Stomach (tissue), 9 donors: ENCODE data around the gene CENPM. TPM values are rescaled to one million over a fixed set of nuclear protein-coding genes. Genes with fewer than 3 reads are reported as not detected.

Source experiments
- DNase-seq, 2 donors: peaks; one replicate each; pipeline versions ENCODE4 v3.0.0 to v3.0.0-alpha.2; 2013 to 2019
- H3K27ac ChIP-seq, 5 donors: fragments of 200-600 bp in 4 of 5; sonication (generic) in 4 of 5; one replicate each; pipeline ENCODE4 v1.5.1; 2013 to 2019; ENCODE audit warnings: mild to moderate bottlenecking in 1 of 5, moderate library complexity in 1 of 5
- H3K27me3 ChIP-seq, 3 donors: fragments of 200-600 bp; sonication (generic); one replicate each; pipeline ENCODE4 v1.5.1; 2017 to 2019; ENCODE audit warnings: mixed run types in 1 of 3
- H3K36me3 ChIP-seq, 4 donors: fragments of 200-600 bp; sonication (generic); 1 replicate in 3 of 4; 2 replicates in 1 of 4; pipeline ENCODE4 v1.5.1; 2016 to 2019
- H3K4me1 ChIP-seq, 4 donors: fragments of 200-600 bp; sonication (generic); one replicate each; pipeline ENCODE4 v1.5.1; 2016 to 2019
- H3K4me3 ChIP-seq, 4 donors: fragments of 200-600 bp; sonication (generic) in 3 of 4; one replicate each; pipeline ENCODE4 v1.5.1; 2016 to 2019; ENCODE audit warnings: mild to moderate bottlenecking in 1 of 4
- H3K9me3 ChIP-seq, 4 donors: fragments of 200-600 bp; sonication (generic); one replicate each; pipeline ENCODE4 v1.5.1; 2016 to 2019
- EP300 ChIP-seq: sonication (generic); formaldehyde crosslinking; IDR thresholded peaks from one replicate; pipeline ENCODE4 v1.6.1; 2017; ENCODE audit warnings: antibody characterized with exemption
- POLR2A ChIP-seq, 4 donors: fragments of 450-650 bp; IDR thresholded peaks; one replicate each; pipeline ENCODE4 v1.6.1; 2016; ENCODE audit warnings: antibody characterized with exemption in 4 of 4, control low read depth in 2 of 4, mild to moderate bottlenecking in 1 of 4, moderate library complexity in 1 of 4
- POLR2AphosphoS5 ChIP-seq, 3 donors: sonication (generic); formaldehyde crosslinking; IDR thresholded peaks; one replicate each; pipeline ENCODE4 v1.6.1; 2016; ENCODE audit warnings: antibody characterized with exemption in 3 of 3
- WGBS, 5 donors: extraction: QIAGEN DNeasy Blood & Tissue Kit in 3 of 5; methylation state at CpG; one replicate each; pipeline versions ENCODE4 v1.1.5 to v1.1.7; 2013 to 2018; 5-methylcytosine and 5-hydroxymethylcytosine counted together
- intact Hi-C: fragments of 100-400 bp; cut with DNase I; formaldehyde crosslinking; loops from one replicate; pipeline ENCODE4 v1.15.1; 2023; ENCODE audit warnings: low total_unique reads
- polyA plus RNA-seq, 3 donors: library from polyadenylated mRNA; stranded (reverse); fragments of 200-250 nt; gene quantifications; one replicate each; pipeline ENCODE4 v1.2.3, GENCODE V29; 2013
- small RNA-seq, 4 donors: library from RNA; depleted of rRNA; stranded (forward); fragments of <200 nt; gene quantifications; one replicate each; pipeline ENCODE3, GENCODE V24; 2016
- total RNA-seq, 5 donors: library from RNA; depleted of rRNA; stranded (reverse); fragments of >200 nt; gene quantifications; one replicate each; pipeline versions ENCODE4 v1.1.0 to v1.2.3, GENCODE V29; 2014 to 2016
- TF ChIP-seq, protein P1 (sequence below), 7 experiments: fragments of 450-650 bp in 4 of 7; fragments of 200-600 bp in 3 of 7; sonication (generic) in 3 of 7; IDR thresholded peaks; one replicate each; pipeline ENCODE4 v1.5.1; 2016 to 2019; ENCODE audit warnings: antibody characterized with exemption in 7 of 7, control low read depth in 2 of 7, mild to moderate bottlenecking in 1 of 7
- donor health status: healthy with polysubstance abuse.
- donor health status: Bipolar disorder and iron deficiency.
- donor health status: healthy.

Gene CENPM
- total and polyA plus RNA-seq, 8 donors: 6.1 to 64.3 (median 15.8) TPM; not detected in 1

DNA sequence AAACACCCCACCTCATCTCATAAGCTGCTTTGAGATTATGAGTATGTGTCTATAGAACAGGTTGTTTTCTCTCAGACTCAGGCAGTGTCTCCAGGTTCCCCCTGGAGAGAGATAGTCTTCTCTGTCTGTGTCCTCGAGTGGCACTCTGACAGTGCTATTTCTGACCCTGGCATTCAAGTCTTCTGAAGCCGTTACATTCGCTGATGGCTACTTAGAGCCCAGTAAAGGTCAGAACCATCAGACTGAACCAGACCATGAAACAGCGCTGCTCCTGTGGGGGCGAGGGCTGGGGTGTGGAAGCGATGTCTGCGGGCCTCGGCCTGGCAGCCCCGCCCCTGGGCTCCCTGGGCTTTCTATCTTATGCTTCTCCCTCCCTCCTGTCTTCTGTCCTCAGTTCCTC, 55.5 kb downstream of the CENPM start:
- TF ChIP-seq, protein P1, sequence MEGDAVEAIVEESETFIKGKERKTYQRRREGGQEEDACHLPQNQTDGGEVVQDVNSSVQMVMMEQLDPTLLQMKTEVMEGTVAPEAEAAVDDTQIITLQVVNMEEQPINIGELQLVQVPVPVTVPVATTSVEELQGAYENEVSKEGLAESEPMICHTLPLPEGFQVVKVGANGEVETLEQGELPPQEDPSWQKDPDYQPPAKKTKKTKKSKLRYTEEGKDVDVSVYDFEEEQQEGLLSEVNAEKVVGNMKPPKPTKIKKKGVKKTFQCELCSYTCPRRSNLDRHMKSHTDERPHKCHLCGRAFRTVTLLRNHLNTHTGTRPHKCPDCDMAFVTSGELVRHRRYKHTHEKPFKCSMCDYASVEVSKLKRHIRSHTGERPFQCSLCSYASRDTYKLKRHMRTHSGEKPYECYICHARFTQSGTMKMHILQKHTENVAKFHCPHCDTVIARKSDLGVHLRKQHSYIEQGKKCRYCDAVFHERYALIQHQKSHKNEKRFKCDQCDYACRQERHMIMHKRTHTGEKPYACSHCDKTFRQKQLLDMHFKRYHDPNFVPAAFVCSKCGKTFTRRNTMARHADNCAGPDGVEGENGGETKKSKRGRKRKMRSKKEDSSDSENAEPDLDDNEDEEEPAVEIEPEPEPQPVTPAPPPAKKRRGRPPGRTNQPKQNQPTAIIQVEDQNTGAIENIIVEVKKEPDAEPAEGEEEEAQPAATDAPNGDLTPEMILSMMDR (IDR thresholded peaks at IDR 0.05): no peak
- TF ChIP-seq POLR2AphosphoS5 (IDR thresholded peaks at IDR 0.05): no peak
- no peak for TF ChIP-seq POLR2A (IDR thresholded peaks at IDR 0.05)
- no peak for TF ChIP-seq EP300
- intact Hi-C loops: no loop called here
- 92 to 95% (median 92%) methylated on average over 8 to 9 of the region's 9 CpGs for WGBS, 5 donors
- no peak overlapping the region for H3K27ac ChIP-seq
- no peaks in the 10 kb centered on the region for H3K27me3 ChIP-seq
- no peak overlapping the region for H3K4me3 ChIP-seq
- DNase-seq: no peak
- H3K4me1 ChIP-seq: no peaks in the 10 kb centered on the region
- H3K9me3 ChIP-seq: no peaks in the 10 kb centered on the region
- peaks cover 67 to 100% (median 99%) of the 10 kb centered on the region in 4 donors for H3K36me3 ChIP-seq

Small RNA genes within 50 kb of the gene (small RNA-seq; reads per million reads assigned to genes)
- gene MIR33A: 0.30 to 2.1 (median 1.5) reads per million in 4 donors

Other genes starting within 250 kb of the CENPM start
- gene MEI1, start 247.6 kb downstream of the CENPM start, total RNA-seq: 10 to 100 TPM in 1 of 5 donors, 1 to 10 TPM in 2, not detected in 2; 1.7 to 15.2 (median 5.4) TPM
- gene MEI1, start 247.6 kb downstream of the CENPM start, polyA plus RNA-seq: 1 to 10 TPM; 1.6 to 3.7 (median 3.1) TPM
- 10 to 100 TPM in 2 of 5 donors, 1 to 10 TPM in 2, not detected in 1; 4.9 to 16.5 (median 12.1) TPM for gene CCDC134, start 146.5 kb downstream of the CENPM start, total RNA-seq
- 1 to 10 TPM in 2 of 3 donors, not detected in 1; 1.6 to 2.5 TPM for gene CCDC134, start 146.5 kb downstream of the CENPM start, polyA plus RNA-seq
- gene SREBF2, start 114.0 kb downstream of the CENPM start, total RNA-seq: 100 to 1,000 TPM in 1 of 5 donors, 10 to 100 TPM in 4; 41.3 to 159 (median 91.7) TPM
- 10 to 100 TPM; 12.2 to 48.7 (median 29.8) TPM for gene SREBF2, start 114.0 kb downstream of the CENPM start, polyA plus RNA-seq
- not detected for gene SHISA8, start 32.1 kb downstream of the CENPM start, total RNA-seq
- under 1 TPM in 1 of 3 donors, not detected in 2; 0.15 TPM for gene SHISA8, start 32.1 kb downstream of the CENPM start, polyA plus RNA-seq
- under 1 TPM in 2 of 5 donors, not detected in 3; 0.55 to 0.87 TPM for gene TNFRSF13C, start 20.3 kb downstream of the CENPM start, total RNA-seq
- gene TNFRSF13C, start 20.3 kb downstream of the CENPM start, polyA plus RNA-seq: 1 to 10 TPM in 1 of 3 donors, under 1 TPM in 1, not detected in 1; 0.31 to 1.1 TPM
- gene SEPTIN3, start 22.3 kb upstream of the CENPM start, total RNA-seq: 1 to 10 TPM in 1 of 5 donors, under 1 TPM in 1, not detected in 3; 0.72 to 1.1 TPM
- 1 to 10 TPM in 1 of 3 donors, under 1 TPM in 2; 0.61 to 1.4 (median 0.63) TPM for gene SEPTIN3, start 22.3 kb upstream of the CENPM start, polyA plus RNA-seq
- 1 to 10 TPM in 2 of 5 donors, not detected in 3; 3.9 to 4.8 TPM for gene WBP2NL, start 51.6 kb upstream of the CENPM start, total RNA-seq
- gene WBP2NL, start 51.6 kb upstream of the CENPM start, polyA plus RNA-seq: 1 to 10 TPM; 1.2 TPM
- gene NAGA, start 123.7 kb upstream of the CENPM start, total RNA-seq: 10 to 100 TPM in 4 of 5 donors, 1 to 10 TPM in 1; 2.3 to 55.8 (median 24.2) TPM
- gene NAGA, start 123.7 kb upstream of the CENPM start, polyA plus RNA-seq: 1 to 10 TPM; 8.4 to 9.8 (median 9.5) TPM
- 10 to 100 TPM; 12.9 to 30.1 (median 21.6) TPM for gene PHETA2, start 127.1 kb upstream of the CENPM start, total RNA-seq
- gene PHETA2, start 127.1 kb upstream of the CENPM start, polyA plus RNA-seq: 10 to 100 TPM in 2 of 3 donors, 1 to 10 TPM in 1; 8.4 to 21.5 (median 17.3) TPM
- 10 to 100 TPM in 3 of 5 donors, 1 to 10 TPM in 2; 2.9 to 20.7 (median 12.1) TPM for gene SMDT1, start 132.5 kb upstream of the CENPM start, total RNA-seq
- 100 to 1,000 TPM; 101 to 232 (median 104) TPM for gene SMDT1, start 132.5 kb upstream of the CENPM start, polyA plus RNA-seq
- gene NDUFA6, start 143.6 kb upstream of the CENPM start, total RNA-seq: 10 to 100 TPM; 49.4 to 66.3 (median 59.4) TPM
- 100 to 1,000 TPM; 122 to 167 (median 143) TPM for gene NDUFA6, start 143.6 kb upstream of the CENPM start, polyA plus RNA-seq
- 10 to 100 TPM in 3 of 5 donors, under 1 TPM in 2; 0.72 to 22.8 (median 11.9) TPM for gene CYP2D6, start 183.7 kb upstream of the CENPM start, total RNA-seq
- gene CYP2D6, start 183.7 kb upstream of the CENPM start, polyA plus RNA-seq: 1 to 10 TPM in 2 of 3 donors, under 1 TPM in 1; 1.00 to 5.2 (median 1.5) TPM